GM12801 (cell line): ENCODE results near the gene OLFML1.

Experiments
- TF ChIP-seq, protein P1 (sequence below): IDR thresholded peaks from one replicate; pipeline ENCODE4 v1.5.1; 2011; ENCODE audit warnings: control low read depth; ENCODE audit not compliant: insufficient read length; ENCODE audit errors: extremely low read depth

Gene OLFML1

GRCh38 chr11:7551571-7551970, 66.3 kb downstream of the OLFML1 start:
- TF ChIP-seq, protein P1, sequence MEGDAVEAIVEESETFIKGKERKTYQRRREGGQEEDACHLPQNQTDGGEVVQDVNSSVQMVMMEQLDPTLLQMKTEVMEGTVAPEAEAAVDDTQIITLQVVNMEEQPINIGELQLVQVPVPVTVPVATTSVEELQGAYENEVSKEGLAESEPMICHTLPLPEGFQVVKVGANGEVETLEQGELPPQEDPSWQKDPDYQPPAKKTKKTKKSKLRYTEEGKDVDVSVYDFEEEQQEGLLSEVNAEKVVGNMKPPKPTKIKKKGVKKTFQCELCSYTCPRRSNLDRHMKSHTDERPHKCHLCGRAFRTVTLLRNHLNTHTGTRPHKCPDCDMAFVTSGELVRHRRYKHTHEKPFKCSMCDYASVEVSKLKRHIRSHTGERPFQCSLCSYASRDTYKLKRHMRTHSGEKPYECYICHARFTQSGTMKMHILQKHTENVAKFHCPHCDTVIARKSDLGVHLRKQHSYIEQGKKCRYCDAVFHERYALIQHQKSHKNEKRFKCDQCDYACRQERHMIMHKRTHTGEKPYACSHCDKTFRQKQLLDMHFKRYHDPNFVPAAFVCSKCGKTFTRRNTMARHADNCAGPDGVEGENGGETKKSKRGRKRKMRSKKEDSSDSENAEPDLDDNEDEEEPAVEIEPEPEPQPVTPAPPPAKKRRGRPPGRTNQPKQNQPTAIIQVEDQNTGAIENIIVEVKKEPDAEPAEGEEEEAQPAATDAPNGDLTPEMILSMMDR = no peak

DNA sequence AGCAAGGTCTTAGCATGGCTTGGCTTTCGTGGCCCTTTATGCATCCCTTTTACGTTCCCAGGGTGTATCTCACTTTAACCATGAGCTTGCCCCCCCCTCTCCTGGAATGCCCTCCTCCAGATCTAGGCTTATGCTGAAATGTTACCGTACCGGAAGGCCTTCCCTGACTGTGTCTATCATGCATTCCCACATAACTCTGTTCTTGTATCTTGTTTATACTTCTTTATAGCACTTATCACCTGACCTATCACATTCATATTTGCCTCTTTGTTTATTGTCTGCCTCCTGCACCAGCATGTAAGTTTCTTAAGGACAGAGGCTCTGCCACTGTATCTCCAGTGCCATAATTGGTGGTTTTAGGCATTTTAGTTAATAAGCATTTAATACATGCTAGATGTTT, 67.4 kb downstream of the OLFML1 start:
- TF ChIP-seq, protein P1 = no peak

GRCh38 chr11:7555052-7555699, 69.9 kb downstream of the OLFML1 start:
- TF ChIP-seq, protein P1 = no peak

DNA sequence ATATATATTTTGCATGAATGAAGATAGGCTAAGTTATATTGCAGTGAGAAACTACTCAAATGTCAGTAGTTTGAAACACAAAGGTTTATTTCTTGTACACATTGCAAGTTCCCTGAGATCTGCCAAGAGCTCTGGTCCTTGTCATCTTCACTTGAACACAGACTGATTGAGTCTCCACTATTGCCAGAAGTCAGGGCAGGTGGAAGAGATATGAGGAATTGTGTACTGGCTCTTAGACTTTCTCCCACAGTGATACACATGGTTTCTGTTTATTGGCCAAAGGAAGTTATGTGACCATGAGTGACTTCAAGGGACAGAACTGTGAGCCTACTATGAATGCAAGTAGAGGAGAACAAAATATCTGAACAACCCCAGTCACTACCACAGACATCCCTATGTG, 72.7 kb downstream of the OLFML1 start:
- TF ChIP-seq, protein P1 = no peak

- TF ChIP-seq, protein P1 = no peak
These were observed 74.3 kb downstream of the OLFML1 start for GRCh38 chr11:7559398-7560283.
